GM12878 (cell line): ENCODE results near the gene BEST1.

Experiments
- EZH2 ChIP-seq: IDR thresholded peaks from 2 replicates; pipeline ENCODE4 v1.6.1; 2012; ENCODE audit warnings: low read depth, mild to moderate bottlenecking, control low read depth, inconsistent platforms, low read length, borderline replicate concordance; ENCODE audit not compliant: control insufficient read depth
- JUNB ChIP-seq: IDR thresholded peaks from 2 replicates; pipeline ENCODE4 v1.6.1; 2016; ENCODE audit warnings: antibody characterized with exemption, mild to moderate bottlenecking

DNA sequence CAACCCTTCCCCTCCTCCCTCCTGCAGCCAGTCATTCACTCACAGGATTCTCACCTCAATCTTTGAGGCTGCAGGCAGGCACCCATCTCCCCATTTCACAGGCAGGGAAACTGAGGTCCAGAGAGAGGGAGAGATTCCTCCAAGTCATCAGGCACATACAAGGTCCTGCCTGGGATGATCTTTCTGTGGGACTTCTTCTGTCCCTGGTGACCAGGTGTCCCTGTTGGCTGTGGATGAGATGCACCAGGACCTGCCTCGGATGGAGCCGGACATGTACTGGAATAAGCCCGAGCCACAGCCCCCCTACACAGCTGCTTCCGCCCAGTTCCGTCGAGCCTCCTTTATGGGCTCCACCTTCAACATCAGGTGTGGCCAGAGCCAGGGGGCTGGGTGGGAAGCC lies 9.5 kb downstream of the BEST1 start:
- TF ChIP-seq EZH2: no peak
- no peak for TF ChIP-seq JUNB
